Measurements from ENCODE around the gene FGF7. TPM values are rescaled to one million over a fixed set of nuclear protein-coding genes. Genes with fewer than 3 reads are reported as not detected.

FGF7 gene
- total RNA-seq, 1 experiment from 2014 or later = not detected

GRCh38 chr15:49423901-49424550 lies 984 bp downstream of the FGF7 start:
- Histone ChIP-seq H4K20me1 (ENCODE audit: control insufficient read depth, insufficient read depth, insufficient read length) (no peaks in the 10 kb centered on the region), H3K18ac (ENCODE audit: insufficient read length, low read depth, low read length) (no peak overlapping the region), H3K27me3 (ENCODE audit: insufficient read depth, low read length) (no peaks in the 10 kb centered on the region), H4K8ac (replicated peaks; ENCODE audit: insufficient read length, low read depth, low read length) (no peak overlapping the region), H2AFZ (ENCODE audit: low read length) (no peak overlapping the region), H3K14ac (ENCODE audit: insufficient read depth, low read length) (no peak overlapping the region), H3K4me1 (ENCODE audit: insufficient read depth, low read length) (no peaks in the 10 kb centered on the region; the same call in 1 of the 2 replicates), H2BK5ac (ENCODE audit: insufficient read length, low read length) (no peak overlapping the region), H2BK120ac (ENCODE audit: low read depth, low read length, poor library complexity, severe bottlenecking) (no peak overlapping the region), H3K4ac (ENCODE audit: low read depth, low read length) (no peak overlapping the region), H3K56ac (ENCODE audit: insufficient read length, low read depth, low read length) (no peak overlapping the region), H2BK15ac (ENCODE audit: low read depth, low read length) (no peak overlapping the region), H4K5ac (ENCODE audit: insufficient read length, low read depth, low read length) (no peak overlapping the region), H3K23me2 (ENCODE audit: insufficient read length, low read depth, low read length, poor library complexity, severe bottlenecking) (no peaks in the 10 kb centered on the region), H3K27ac (ENCODE audit: insufficient read length, low read depth, low read length) (no peak overlapping the region), H2BK12ac (ENCODE audit: insufficient read length, low read depth, low read length) (no peak overlapping the region), H3K4me2 (ENCODE audit: insufficient read depth, insufficient read length, low read length) (no peak overlapping the region), H3K9ac (ENCODE audit: extremely low read depth, insufficient read length, low read length) (no peak overlapping the region), H2BK20ac (ENCODE audit: low read depth, low read length, poor library complexity, severe bottlenecking) (no peak overlapping the region), H3K23ac (ENCODE audit: insufficient read length, low read depth, low read length) (no peak overlapping the region), H3T11ph (ENCODE audit: low read length) (no peak overlapping the region), H4K91ac (ENCODE audit: insufficient read length, low read depth, low read length) (no peak overlapping the region), H3K79me2 (ENCODE audit: insufficient read depth, low read length) (no peaks in the 10 kb centered on the region), H2AK5ac (ENCODE audit: insufficient read length, low read length) (no peak overlapping the region), H3K9me3 (ENCODE audit: control insufficient read depth, low read depth, low read length) (no peaks in the 10 kb centered on the region), H3K79me1 (ENCODE audit: insufficient read depth, low read depth, low read length, poor library complexity, severe bottlenecking) (no peaks in the 10 kb centered on the region)
- no CpG with 5 or more reads among the region's 6 CpGs for WGBS (ENCODE audit: extremely low coverage, insufficient read length, low lambda C conversion rate)
- Mint-ChIP-seq H3K36me3 (ENCODE audit: insufficient read depth in 1 of 3, low read depth in 3 of 3) (no peaks in the 10 kb centered on the region), H3K27ac (no peak overlapping the region), H3K4me3 (no peak overlapping the region), H3K9me3 (no peaks in the 10 kb centered on the region), H3K4me1 (peaks cover 3 to 5% of the 10 kb centered on the region in 2 experiments; a peak in 3 of 4 replicates), H3K27me3 (ENCODE audit: low read depth) (no peaks in the 10 kb centered on the region)
- no peak for DNase-seq
- no peak for TF ChIP-seq CTCF (conservative IDR thresholded peaks at IDR 0.05)
